HG03342 (cell line): Measurements from ENCODE around the gene LCAT.

Source experiments
- ATAC-seq: cut with Tn5 transposase; IDR thresholded peaks from one replicate; pipeline ENCODE4 v1.9.1; 2021; ENCODE audit warnings: mild to moderate bottlenecking, moderate library complexity; ENCODE audit not compliant: unreplicated experiment

The LCAT gene

GRCh38 chr16:67969254-67970039, 25.5 kb upstream of the LCAT start:
- no peak for ATAC-seq

GRCh38 chr16:67968400-67969253, 24.7 kb upstream of the LCAT start, which contains the start of gene SLC12A4:
SLC12A4 (minus strand) TSS chr16:67968637; CDS start chr16:67968553, 84 bp downstream.
- ATAC-seq, result peak; percentile 83

GRCh38 chr16:67967958-67968399, 24.1 kb upstream of the LCAT start:
- peak; percentile 23 for ATAC-seq

- ATAC-seq, result no peak
These were observed 23.4 kb upstream of the LCAT start for GRCh38 chr16:67967183-67967957.

GRCh38 chr16:67966549-67967182, 22.7 kb upstream of the LCAT start:
- ATAC-seq, result no peak

- no peak for ATAC-seq
These were observed 22.0 kb upstream of the LCAT start for GRCh38 chr16:67965668-67966548.

GRCh38 chr16:67964477-67965131, 20.7 kb upstream of the LCAT start:
- no peak for ATAC-seq

GRCh38 chr16:67963662-67964321, 19.9 kb upstream of the LCAT start:
- no peak for ATAC-seq

GRCh38 chr16:67963292-67963661, 19.4 kb upstream of the LCAT start:
- ATAC-seq, result no peak

GRCh38 chr16:67962135-67962534, 18.2 kb upstream of the LCAT start:
- no peak for ATAC-seq

- ATAC-seq, result no peak
These were observed 17.6 kb upstream of the LCAT start for GRCh38 chr16:67961551-67961957.

GRCh38 chr16:67959536-67960329, 15.8 kb upstream of the LCAT start:
- no peak for ATAC-seq

GRCh38 chr16:67957622-67958021, 13.7 kb upstream of the LCAT start:
- ATAC-seq, result no peak

GRCh38 chr16:67954421-67955196, 10.7 kb upstream of the LCAT start:
- no peak for ATAC-seq

- no peak for ATAC-seq
These were observed 9.9 kb upstream of the LCAT start for GRCh38 chr16:67953641-67954375.

- no peak for ATAC-seq
These were observed 7.6 kb upstream of the LCAT start for GRCh38 chr16:67951485-67951884.
